NCI-H446 (cell line): Measurements from ENCODE around the gene SYCP2L.
A peak's percentile ranks its signal among the peaks of the same experiment; 100 is the strongest.

Experiments
- DNase-seq, 2 experiments: peaks; one replicate each; lab custom pipeline; 2025; lab: John Stamatoyannopoulos, UW

Gene SYCP2L

DNA sequence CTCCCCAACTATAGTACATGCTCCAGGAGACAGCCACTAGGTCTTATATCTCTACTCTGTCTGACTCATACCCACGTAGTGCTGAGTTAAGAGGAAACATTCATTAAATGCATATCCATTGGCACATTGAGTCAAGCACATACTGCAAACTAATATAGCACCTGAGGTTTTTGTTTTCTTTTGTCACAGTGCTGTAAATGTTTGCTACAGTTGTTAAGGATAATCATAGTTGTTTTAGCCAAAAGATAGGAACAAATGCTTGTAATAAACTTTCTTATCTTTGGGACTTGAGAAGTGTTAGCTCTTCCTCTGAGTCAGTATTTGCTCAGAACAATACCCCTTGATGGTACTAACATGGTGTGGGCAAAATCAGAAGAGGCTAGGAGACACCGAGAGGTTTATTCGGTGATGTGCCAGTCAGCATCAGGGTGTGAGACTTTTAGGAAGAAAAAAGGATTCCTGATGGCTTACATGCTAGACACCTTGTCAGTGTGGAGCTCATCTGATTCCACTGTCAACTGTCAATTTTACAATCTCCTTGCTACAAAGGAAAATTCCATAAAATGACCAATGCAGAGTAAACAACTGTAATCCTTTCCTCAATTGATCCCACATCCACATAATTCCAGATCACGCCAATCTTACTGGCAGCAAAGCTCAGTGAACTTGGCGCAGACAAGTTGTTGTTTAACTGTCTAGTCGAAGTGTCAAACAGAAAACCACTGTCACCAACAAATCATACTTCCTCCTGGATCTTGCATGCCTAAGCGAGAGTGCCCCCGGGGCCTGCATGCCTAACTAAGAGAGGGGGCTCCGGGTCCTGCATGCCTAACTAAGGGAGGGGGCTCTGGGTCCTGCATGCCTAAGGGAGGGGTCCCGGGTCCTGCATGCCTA is 121.1 kb downstream of the SYCP2L start:
- DNase-seq, result no peak

DNA sequence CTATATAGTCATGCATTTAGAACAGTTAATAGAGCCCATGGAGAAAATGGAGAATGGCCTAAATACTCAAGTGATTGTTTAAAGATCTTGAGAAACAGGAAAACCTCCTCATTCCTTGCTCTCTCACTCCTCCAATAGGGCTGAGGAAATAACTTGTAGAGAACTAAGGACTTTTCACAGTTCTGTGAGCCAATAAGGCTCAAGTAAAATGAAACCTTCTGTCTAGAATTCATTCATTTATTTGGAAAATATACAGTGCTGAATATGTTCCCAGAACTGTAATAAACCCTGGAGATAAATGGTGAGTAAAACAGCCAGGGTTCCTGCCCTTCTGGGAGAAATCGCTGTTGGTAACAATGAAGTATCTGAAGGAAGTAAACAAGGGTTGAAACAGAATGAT is 122.0 kb downstream of the SYCP2L start:
- DNase-seq, result no peak

DNA sequence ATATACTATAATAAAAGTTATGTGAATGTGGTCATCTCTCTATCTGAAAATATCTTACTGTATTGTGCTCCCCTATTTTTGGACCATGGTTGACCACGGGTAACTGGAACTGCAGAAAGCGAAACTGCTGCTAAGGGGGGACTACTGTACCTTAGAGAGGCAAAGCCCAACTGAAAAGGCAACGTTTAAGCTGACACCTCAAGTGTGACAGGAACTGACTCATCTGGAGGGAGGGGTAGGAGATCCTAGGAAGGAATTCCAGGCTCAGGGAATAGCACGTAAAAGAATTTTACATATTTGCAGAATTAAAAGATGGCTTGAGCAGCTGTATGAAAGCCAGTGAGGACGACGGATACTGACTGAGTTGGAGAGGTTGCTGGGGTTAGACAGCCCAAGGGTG is 122.5 kb downstream of the SYCP2L start:
- no peak for DNase-seq

DNA sequence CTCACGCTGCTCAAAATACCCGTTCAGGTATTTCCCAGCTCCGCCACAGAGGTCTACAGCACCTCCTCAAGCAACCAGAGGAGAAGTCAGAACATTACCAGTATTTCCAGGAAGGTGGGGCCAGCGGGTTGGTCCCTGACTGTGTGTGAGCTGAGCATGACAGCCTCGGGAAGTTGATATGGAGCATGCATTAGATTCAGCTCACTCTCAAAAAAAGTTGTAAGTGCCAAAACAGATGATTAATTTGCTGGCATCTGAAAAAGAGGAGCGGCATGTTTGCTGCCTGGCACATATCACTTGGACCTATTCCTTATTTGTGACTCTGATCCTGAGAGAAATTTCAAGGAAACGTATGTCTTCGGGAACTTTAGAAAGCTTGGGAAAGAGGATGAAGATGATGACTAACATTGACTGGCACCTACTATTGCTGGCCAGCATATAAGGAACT is 125.0 kb downstream of the SYCP2L start:
- peak in 1 of 2 experiments; percentile 26 for DNase-seq

DNA sequence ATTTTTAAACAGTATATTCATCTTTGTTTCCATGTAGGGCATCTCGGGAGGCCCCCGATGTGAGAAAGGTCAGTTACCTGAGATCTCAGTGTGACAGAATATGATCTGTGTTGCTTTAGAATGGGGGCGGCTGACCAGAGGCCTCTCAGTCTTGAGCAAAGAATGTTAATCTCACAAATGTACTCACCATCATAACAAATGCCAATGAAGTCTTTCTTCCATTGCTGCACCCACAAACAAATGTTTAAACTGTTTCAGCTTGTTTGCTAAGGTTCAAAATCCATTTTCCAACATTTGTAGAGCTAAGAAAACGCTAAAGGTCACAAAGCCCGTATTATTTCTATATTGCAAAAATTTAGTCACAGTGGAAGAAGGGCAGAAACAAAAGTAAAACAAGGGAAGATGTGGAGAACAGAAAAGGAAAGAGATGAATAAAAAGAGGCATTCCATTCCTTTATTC is 125.5 kb downstream of the SYCP2L start:
- no peak for DNase-seq

DNA sequence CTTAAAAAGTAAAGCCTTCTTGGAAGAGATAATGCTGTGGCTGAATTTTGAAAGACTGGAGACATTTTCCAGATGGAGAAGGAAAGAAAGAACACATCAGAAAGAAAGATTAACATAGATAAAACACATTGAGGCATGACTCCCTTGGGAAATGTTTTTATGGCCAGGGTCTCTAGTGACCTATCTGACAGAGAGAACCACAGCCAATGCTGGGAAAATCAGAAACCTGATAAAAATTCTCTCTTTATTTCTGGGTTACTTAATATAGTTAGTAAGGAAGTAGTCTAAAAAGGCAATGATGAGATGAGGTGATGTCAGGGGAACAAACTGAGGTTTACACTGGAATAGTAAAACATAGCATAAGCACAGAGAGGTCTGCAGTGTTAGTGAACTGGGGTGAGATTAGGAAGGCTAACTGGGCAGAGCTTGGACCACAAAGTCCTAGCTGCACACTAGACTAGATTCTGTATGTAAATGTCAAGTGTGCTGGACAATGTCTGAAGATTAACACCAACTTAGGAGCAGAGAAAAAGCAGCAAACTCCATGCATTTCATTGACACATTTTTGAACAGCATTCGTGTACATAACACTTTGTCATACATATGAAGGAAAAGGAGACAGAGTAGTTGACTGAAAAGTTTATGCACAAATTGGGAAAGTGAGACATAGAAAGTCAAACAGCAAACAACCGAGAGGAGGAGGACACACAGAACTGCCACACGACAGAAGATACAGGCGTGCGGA is 126.3 kb downstream of the SYCP2L start:
- no peak for DNase-seq

GRCh38 chr6:11013721-11014070 is 126.8 kb downstream of the SYCP2L start:
- DNase-seq, result no peak

- no peak for DNase-seq
Observed at GRCh38 chr6:11015102-11015501, 128.2 kb downstream of the SYCP2L start.

GRCh38 chr6:11016452-11016851 is 129.6 kb downstream of the SYCP2L start:
- DNase-seq, result no peak

GRCh38 chr6:11017090-11017489 is 130.2 kb downstream of the SYCP2L start:
- DNase-seq, result no peak

GRCh38 chr6:11018225-11018624 is 131.4 kb downstream of the SYCP2L start:
- no peak for DNase-seq

DNA sequence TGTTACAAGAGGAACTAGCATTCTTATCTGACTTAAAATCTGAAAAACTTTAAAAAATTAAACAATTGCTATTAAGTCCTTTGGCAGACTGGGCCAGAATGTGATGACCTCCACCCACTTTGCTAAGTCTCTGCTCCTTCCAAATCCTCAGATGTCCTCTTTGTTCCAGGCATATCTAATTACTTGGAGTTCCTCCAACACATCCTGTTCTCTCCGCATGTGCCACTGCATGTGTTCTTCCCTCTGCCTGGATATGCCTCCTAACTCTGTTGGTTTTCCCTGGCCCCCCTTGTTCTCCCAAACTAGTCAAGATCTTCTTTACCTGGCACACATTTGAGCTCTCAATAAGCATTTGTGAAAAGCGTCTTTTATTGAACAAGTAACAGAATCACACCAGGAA is 134.2 kb downstream of the SYCP2L start:
- DNase-seq, result peak in 1 of 2 experiments; percentile 25

GRCh38 chr6:11021714-11022113 is 134.9 kb downstream of the SYCP2L start:
- no peak for DNase-seq

GRCh38 chr6:11023032-11023431 is 136.2 kb downstream of the SYCP2L start:
- DNase-seq, result no peak
